Measurements from ENCODE around the gene RNF175.

The RNF175 gene

DNA sequence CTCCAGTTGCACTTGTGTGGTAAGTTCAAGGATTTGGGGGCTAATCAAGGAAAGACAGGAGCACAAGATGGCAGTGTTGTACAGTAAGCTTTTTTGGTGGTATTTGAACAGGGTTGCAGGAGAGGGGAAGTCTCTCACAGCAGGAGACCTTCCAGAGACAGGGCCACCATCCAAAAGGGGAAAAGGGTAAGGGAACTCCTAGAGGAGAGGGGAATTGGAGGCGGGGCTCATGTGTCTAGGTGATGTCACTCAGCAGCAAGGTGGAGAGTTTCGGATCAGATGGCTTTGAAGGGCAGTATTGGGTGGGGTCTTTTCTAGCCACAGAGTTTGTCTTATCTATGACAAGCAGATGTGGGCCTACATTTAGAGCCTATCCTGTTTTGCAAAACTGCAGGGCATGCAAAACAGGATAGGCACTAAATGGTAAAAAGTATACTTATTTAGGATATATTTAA lies 13.4 kb upstream of the RNF175 start:
- no peak overlapping the region for H3K27ac ChIP-seq (ENCODE audit: insufficient read depth, low read length, poor library complexity, severe bottlenecking)
- H3K27me3 ChIP-seq (replicated peaks; ENCODE audit: control insufficient read depth, insufficient read depth, low read length, poor library complexity, severe bottlenecking): no peaks in the 10 kb centered on the region
- no peak for DNase-seq
- H3K4me3 ChIP-seq (ENCODE audit: insufficient read depth, low read depth, low read length, poor library complexity, severe bottlenecking): no peak overlapping the region
- H3K36me3 ChIP-seq (ENCODE audit: control insufficient read depth, insufficient read depth, low read length): no peaks in the 10 kb centered on the region
- no peaks in the 10 kb centered on the region for H3K4me1 ChIP-seq (ENCODE audit: control insufficient read depth, insufficient read depth, low read length, poor library complexity, severe bottlenecking)
- H3K9me3 ChIP-seq (ENCODE audit: control insufficient read depth, low read length): no peaks in the 10 kb centered on the region

DNA sequence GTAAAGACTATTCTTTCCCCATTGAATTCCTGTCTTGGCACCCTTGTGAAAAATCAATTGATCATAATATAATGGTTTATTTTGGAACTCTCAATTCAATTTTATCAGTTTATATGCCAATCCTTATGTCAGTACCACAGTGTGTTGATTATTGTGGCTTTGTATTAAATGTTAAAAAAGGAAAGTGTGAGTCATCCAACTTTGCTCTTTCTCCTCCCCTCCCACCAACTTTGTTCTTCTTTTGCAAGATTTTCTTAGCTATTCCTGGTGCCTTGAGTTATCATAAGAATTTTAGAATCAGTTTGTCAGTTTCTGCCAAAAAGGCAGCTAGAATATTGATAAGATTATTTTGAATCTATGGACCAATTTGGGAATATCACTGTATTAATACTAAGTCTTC lies 11.2 kb upstream of the RNF175 start:
- DNase-seq: no peak
- H3K36me3 ChIP-seq (ENCODE audit: control insufficient read depth, insufficient read depth, low read length): no peaks in the 10 kb centered on the region
- H3K4me1 ChIP-seq (ENCODE audit: control insufficient read depth, insufficient read depth, low read length, poor library complexity, severe bottlenecking): no peaks in the 10 kb centered on the region
- no peaks in the 10 kb centered on the region for H3K27me3 ChIP-seq (replicated peaks; ENCODE audit: control insufficient read depth, insufficient read depth, low read length, poor library complexity, severe bottlenecking)
- no peak overlapping the region for H3K4me3 ChIP-seq (ENCODE audit: insufficient read depth, low read depth, low read length, poor library complexity, severe bottlenecking)
- H3K9me3 ChIP-seq (ENCODE audit: control insufficient read depth, low read length): no peaks in the 10 kb centered on the region
- no peak overlapping the region for H3K27ac ChIP-seq (ENCODE audit: insufficient read depth, low read length, poor library complexity, severe bottlenecking)

DNA sequence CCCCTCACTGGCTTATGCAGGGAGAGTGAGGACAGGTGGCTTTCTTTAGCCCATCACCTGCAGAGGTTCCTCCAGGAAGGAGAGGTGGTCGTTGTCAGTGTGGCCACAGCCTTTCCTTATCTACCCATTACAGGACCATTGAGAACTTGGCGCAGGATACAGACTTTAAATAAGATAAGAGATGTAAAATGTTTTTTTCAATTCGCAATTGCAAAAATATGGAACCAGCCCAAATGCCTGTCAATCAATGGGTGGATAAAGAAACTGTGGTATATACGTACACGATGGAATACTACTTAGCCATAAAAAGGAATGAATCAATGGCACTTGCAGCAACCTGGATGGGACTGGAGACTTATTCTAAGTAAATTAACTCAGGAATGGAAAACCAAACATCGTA lies 6.9 kb upstream of the RNF175 start:
- Histone ChIP-seq H3K36me3 (ENCODE audit: control insufficient read depth, insufficient read depth, low read length) (no peaks in the 10 kb centered on the region), H3K4me1 (ENCODE audit: control insufficient read depth, insufficient read depth, low read length, poor library complexity, severe bottlenecking) (no peaks in the 10 kb centered on the region), H3K9me3 (ENCODE audit: control insufficient read depth, low read length) (no peaks in the 10 kb centered on the region), H3K4me3 (ENCODE audit: insufficient read depth, low read depth, low read length, poor library complexity, severe bottlenecking) (no peak overlapping the region), H3K27ac (ENCODE audit: insufficient read depth, low read length, poor library complexity, severe bottlenecking) (no peak overlapping the region), H3K27me3 (replicated peaks; ENCODE audit: control insufficient read depth, insufficient read depth, low read length, poor library complexity, severe bottlenecking) (no peaks in the 10 kb centered on the region)
- DNase-seq: no peak

DNA sequence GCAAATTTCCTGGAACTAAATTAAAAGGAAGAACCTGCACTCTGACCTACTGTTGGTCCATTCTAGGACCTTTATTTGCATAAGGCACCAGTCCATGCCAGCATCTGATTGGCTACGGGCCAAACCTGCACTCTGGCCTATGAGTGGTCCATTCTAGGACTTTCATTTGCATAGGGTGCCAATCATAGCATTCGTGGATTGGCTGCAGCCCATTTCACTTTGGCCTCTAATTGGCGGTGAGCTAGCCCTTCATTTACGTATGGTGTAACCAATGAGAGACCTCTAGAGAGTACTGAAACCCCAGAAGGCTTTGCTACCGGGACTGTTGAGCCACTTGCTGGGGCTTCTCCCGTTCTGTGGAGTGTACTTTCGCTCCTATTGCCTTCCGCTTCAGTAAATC lies 6.1 kb upstream of the RNF175 start:
- Histone ChIP-seq H3K4me1 (ENCODE audit: control insufficient read depth, insufficient read depth, low read length, poor library complexity, severe bottlenecking) (no peaks in the 10 kb centered on the region), H3K36me3 (ENCODE audit: control insufficient read depth, insufficient read depth, low read length) (no peaks in the 10 kb centered on the region), H3K4me3 (ENCODE audit: insufficient read depth, low read depth, low read length, poor library complexity, severe bottlenecking) (no peak overlapping the region), H3K27ac (ENCODE audit: insufficient read depth, low read length, poor library complexity, severe bottlenecking) (no peak overlapping the region), H3K9me3 (ENCODE audit: control insufficient read depth, low read length) (no peaks in the 10 kb centered on the region), H3K27me3 (replicated peaks; ENCODE audit: control insufficient read depth, insufficient read depth, low read length, poor library complexity, severe bottlenecking) (no peaks in the 10 kb centered on the region)
- no peak for DNase-seq

DNA sequence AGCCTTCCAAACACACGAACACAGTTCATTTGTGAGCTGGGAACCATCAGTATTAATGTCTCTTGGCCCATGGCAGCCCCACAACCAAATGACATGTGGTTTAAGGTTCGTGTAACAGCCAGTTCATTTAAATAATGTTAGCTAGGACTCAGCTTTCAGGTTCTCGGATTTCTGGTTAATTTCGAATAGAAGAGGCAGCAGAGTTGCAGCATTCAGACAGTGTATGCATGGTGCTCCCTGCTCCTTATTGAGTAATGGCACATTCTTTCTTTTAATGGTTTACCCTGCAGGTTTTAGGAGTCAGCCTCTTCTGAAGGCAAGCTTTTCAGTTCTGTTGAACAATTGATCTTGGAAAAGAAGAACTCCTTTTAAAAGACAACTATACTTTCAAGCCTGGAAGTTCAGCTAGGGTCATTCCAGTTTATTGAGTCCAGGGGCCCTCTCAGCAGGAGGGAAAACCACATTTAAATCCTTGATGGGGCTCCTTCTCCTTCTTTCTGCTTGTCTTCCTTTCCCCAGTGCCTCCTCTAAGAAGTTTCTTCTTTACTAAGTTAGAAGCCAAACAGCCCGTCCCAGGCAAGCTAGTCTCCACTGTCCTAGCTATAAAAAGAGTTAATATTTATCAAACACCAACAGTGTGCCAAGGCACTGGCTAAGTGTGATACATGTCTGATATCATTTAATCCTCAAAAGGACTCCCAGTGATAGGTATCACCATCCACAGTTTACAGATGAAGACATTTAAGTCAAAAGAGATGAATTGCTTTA lies 5.0 kb upstream of the RNF175 start:
- Histone ChIP-seq H3K9me3 (ENCODE audit: control insufficient read depth, low read length) (no peaks in the 10 kb centered on the region), H3K27me3 (replicated peaks; ENCODE audit: control insufficient read depth, insufficient read depth, low read length, poor library complexity, severe bottlenecking) (no peaks in the 10 kb centered on the region), H3K4me3 (ENCODE audit: insufficient read depth, low read depth, low read length, poor library complexity, severe bottlenecking) (no peak overlapping the region)

DNA sequence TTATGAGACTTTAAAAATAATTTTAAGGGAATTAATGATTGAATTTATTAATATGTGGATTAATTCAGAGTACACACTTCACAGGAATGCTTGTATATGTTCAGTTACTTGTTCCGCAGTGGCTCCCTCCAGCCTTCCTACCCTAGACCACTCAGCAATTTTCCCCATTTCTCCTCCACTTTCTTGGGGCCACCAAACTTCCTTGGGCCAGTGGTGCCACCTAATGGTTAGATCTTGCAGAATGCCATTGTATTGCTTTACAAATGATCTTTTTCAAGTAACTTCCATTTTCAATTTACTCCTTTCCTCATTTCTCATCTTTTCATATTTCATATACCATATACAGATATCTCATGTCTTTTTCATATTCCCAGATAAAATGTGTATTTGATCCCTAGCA lies 3.6 kb upstream of the RNF175 start:
- Histone ChIP-seq H3K4me1 (ENCODE audit: control insufficient read depth, insufficient read depth, low read length, poor library complexity, severe bottlenecking) (peaks cover 3% of the 10 kb centered on the region), H3K27ac (ENCODE audit: insufficient read depth, low read length, poor library complexity, severe bottlenecking) (no peak overlapping the region), H3K4me3 (ENCODE audit: insufficient read depth, low read depth, low read length, poor library complexity, severe bottlenecking) (no peak overlapping the region), H3K36me3 (ENCODE audit: control insufficient read depth, insufficient read depth, low read length) (no peaks in the 10 kb centered on the region), H3K9me3 (ENCODE audit: control insufficient read depth, low read length) (no peaks in the 10 kb centered on the region), H3K27me3 (replicated peaks; ENCODE audit: control insufficient read depth, insufficient read depth, low read length, poor library complexity, severe bottlenecking) (no peaks in the 10 kb centered on the region)
- no peak for DNase-seq

More for the DNA sequence above, 5.0 kb upstream of the RNF175 start:
- H3K27ac ChIP-seq (ENCODE audit: insufficient read depth, low read length, poor library complexity, severe bottlenecking): no peak overlapping the region
- no peaks in the 10 kb centered on the region for H3K36me3 ChIP-seq (ENCODE audit: control insufficient read depth, insufficient read depth, low read length)
- DNase-seq: no peak
- H3K4me1 ChIP-seq (ENCODE audit: control insufficient read depth, insufficient read depth, low read length, poor library complexity, severe bottlenecking): peaks cover 3% of the 10 kb centered on the region

DNA sequence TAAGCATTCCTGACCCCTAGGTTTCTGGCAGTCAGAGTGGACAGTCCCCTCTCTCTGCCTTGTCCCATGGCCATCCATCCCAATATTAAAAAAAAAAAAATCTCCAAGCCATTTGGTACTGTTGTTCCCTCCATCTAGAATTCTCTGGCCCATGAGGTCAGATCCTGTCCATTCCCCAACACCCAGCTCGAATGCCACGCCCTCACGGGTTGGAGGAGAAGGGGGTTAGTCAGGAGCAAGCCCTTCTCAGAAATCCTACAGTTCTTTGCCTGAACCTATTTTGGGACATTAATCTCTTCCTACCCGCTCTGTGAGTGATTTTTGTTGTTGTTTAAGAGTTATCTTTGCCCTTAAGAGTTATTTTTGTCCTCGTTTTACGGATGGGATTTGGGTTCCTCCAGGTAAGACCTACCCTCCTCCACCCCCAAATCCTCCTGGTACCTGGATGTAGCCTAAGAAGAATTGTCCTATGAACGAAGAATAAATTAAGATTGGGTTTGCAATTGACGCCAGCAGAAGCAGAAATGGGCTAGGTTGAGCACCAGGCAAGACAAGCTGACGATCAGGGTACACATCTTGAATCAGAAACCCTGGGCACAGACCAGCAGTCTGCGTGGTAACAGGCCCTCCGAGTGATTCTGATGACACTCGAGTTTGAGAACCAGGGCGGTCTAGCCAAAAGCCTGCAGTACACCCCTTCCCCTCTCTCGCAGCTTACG lies 977 bp downstream of the RNF175 start:
- Histone ChIP-seq H3K27me3 (replicated peaks; ENCODE audit: control insufficient read depth, insufficient read depth, low read length, poor library complexity, severe bottlenecking) (no peaks in the 10 kb centered on the region), H3K9me3 (ENCODE audit: control insufficient read depth, low read length) (no peaks in the 10 kb centered on the region), H3K36me3 (ENCODE audit: control insufficient read depth, insufficient read depth, low read length) (no peaks in the 10 kb centered on the region), H3K27ac (ENCODE audit: insufficient read depth, low read length, poor library complexity, severe bottlenecking) (no peak overlapping the region), H3K4me1 (ENCODE audit: control insufficient read depth, insufficient read depth, low read length, poor library complexity, severe bottlenecking) (peaks cover 3% of the 10 kb centered on the region), H3K4me3 (ENCODE audit: insufficient read depth, low read depth, low read length, poor library complexity, severe bottlenecking) (no peak overlapping the region)
- no peak for DNase-seq

DNA sequence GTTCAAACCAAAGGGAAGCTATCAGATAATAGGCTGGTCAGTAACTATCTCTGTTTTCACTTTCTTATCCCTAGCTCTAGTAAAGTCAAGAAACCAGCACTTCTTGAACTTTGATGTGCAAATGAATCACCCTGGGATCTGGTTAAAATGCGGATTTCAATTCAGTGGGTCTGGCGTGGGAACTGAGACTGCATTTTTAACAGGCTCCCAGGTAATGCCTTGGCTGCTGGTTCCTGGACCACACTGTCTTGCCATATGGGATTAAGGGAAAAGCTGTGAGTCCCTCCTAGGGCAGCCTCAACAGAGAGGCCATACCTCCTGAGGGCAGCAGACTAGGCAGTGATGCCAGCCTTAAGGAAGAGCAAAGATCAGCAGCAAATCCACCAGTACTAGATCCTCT lies 1.7 kb downstream of the RNF175 start:
- no peak overlapping the region for H3K4me3 ChIP-seq (ENCODE audit: insufficient read depth, low read depth, low read length, poor library complexity, severe bottlenecking)
- no peaks in the 10 kb centered on the region for H3K36me3 ChIP-seq (ENCODE audit: control insufficient read depth, insufficient read depth, low read length)
- no peak for DNase-seq
- H3K27ac ChIP-seq (ENCODE audit: insufficient read depth, low read length, poor library complexity, severe bottlenecking): no peak overlapping the region
- H3K9me3 ChIP-seq (ENCODE audit: control insufficient read depth, low read length): no peaks in the 10 kb centered on the region
- H3K4me1 ChIP-seq (ENCODE audit: control insufficient read depth, insufficient read depth, low read length, poor library complexity, severe bottlenecking): peaks cover 3% of the 10 kb centered on the region
- H3K27me3 ChIP-seq (replicated peaks; ENCODE audit: control insufficient read depth, insufficient read depth, low read length, poor library complexity, severe bottlenecking): no peaks in the 10 kb centered on the region

DNA sequence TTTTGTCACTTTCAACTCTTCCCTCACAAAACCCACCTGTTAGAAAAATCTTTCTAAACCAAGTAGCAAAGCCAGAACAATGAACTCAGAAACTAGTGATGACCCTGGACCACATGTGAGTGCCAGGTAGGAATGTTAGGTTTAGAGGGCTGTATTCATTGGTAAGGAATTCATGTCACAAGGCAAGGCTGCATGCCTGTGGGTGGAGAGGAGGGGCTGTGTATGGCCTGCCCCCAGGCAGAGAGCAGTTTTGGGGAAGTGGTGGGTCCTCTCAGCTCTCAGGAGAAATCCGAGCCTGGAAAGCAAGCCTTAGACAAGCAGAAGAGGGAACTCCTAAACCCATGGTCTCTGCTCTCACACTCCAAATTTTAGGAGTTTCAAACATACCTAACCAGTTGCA lies 2.4 kb downstream of the RNF175 start:
- no peak overlapping the region for H3K4me3 ChIP-seq (ENCODE audit: insufficient read depth, low read depth, low read length, poor library complexity, severe bottlenecking)
- no peaks in the 10 kb centered on the region for H3K27me3 ChIP-seq (replicated peaks; ENCODE audit: control insufficient read depth, insufficient read depth, low read length, poor library complexity, severe bottlenecking)
- peaks cover 3% of the 10 kb centered on the region for H3K4me1 ChIP-seq (ENCODE audit: control insufficient read depth, insufficient read depth, low read length, poor library complexity, severe bottlenecking)
- H3K36me3 ChIP-seq (ENCODE audit: control insufficient read depth, insufficient read depth, low read length): no peaks in the 10 kb centered on the region
- H3K27ac ChIP-seq (ENCODE audit: insufficient read depth, low read length, poor library complexity, severe bottlenecking): no peak overlapping the region
- no peaks in the 10 kb centered on the region for H3K9me3 ChIP-seq (ENCODE audit: control insufficient read depth, low read length)
- DNase-seq: no peak

DNA sequence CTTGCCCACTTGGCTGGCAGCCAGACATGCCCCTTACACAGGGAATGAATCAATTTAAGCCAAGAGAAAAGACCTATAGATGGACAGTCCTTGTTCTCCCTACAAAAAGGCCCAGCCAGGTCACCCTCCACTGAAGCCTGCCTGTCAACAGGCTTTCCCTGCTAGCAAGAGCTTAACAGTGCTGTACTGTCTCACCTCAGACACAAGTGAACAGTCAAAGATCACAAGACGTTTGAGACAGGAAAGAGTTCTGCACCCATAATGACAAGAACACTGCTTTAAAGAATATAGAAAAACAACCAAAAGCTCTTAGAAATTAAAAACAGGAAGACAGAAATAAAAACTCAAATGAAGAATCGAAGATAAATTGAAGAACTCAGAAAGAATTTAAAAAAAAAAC lies 4.6 kb downstream of the RNF175 start:
- no peaks in the 10 kb centered on the region for H3K27me3 ChIP-seq (replicated peaks; ENCODE audit: control insufficient read depth, insufficient read depth, low read length, poor library complexity, severe bottlenecking)
- no peak overlapping the region for H3K27ac ChIP-seq (ENCODE audit: insufficient read depth, low read length, poor library complexity, severe bottlenecking)
- H3K36me3 ChIP-seq (ENCODE audit: control insufficient read depth, insufficient read depth, low read length): no peaks in the 10 kb centered on the region
- H3K9me3 ChIP-seq (ENCODE audit: control insufficient read depth, low read length): no peaks in the 10 kb centered on the region
- H3K4me1 ChIP-seq (ENCODE audit: control insufficient read depth, insufficient read depth, low read length, poor library complexity, severe bottlenecking): peaks cover 3% of the 10 kb centered on the region
- no peak overlapping the region for H3K4me3 ChIP-seq (ENCODE audit: insufficient read depth, low read depth, low read length, poor library complexity, severe bottlenecking)
- DNase-seq: no peak
